SU-DHL-6 (cell line): ENCODE results near the gene LLGL2.

Source experiments
- H2AFZ ChIP-seq: fragments of 200-600 bp; sonication (generic); 2 replicates; pipeline ENCODE4 v1.6.1; 2014; ENCODE audit warnings: low read depth, mild to moderate bottlenecking, moderate library complexity, mixed read lengths, antibody characterized with exemption, low read length; ENCODE audit not compliant: severe bottlenecking
- H3F3A ChIP-seq: fragments of 200-600 bp; shearing (Covaris generic); 2 replicates; pipeline ENCODE4 v1.6.0; 2016; ENCODE audit warnings: antibody characterized with exemption, mild to moderate bottlenecking; ENCODE audit not compliant: insufficient read depth
- H3K27ac ChIP-seq: fragments of 200-600 bp; sonication (generic); 2 replicates; pipeline ENCODE4 v1.5.1; 2016; ENCODE audit warnings: low read depth, mild to moderate bottlenecking, low read length, moderate library complexity, mixed read lengths
- H3K27me3 ChIP-seq: fragments of 200-600 bp; sonication (generic), shearing (Covaris generic); 2 replicates; pipeline ENCODE4 v1.6.0; 2014; ENCODE audit warnings: mild to moderate bottlenecking, low read length
- H3K36me3 ChIP-seq: fragments of 200-600 bp; sonication (generic); 2 replicates; pipeline ENCODE4 v1.6.1; 2014; ENCODE audit warnings: mild to moderate bottlenecking, low read length, mixed read lengths
- H3K4me2 ChIP-seq: fragments of 300-600, 200-600 bp; shearing (Covaris generic), sonication (generic); 2 replicates; pipeline ENCODE4 v1.6.0; 2014; ENCODE audit warnings: low read length, low read depth, mild to moderate bottlenecking; ENCODE audit not compliant: poor library complexity, severe bottlenecking
- H3K4me3 ChIP-seq: fragments of 200-600 bp; sonication (generic); 2 replicates; pipeline ENCODE4 v1.5.1; 2014; ENCODE audit warnings: antibody characterized with exemption, low read length, mild to moderate bottlenecking, mixed read lengths; ENCODE audit not compliant: insufficient read depth, poor library complexity, severe bottlenecking
- H3K79me2 ChIP-seq: fragments of 200-600 bp; sonication (generic); 2 replicates; pipeline ENCODE4 v1.6.1; 2014; ENCODE audit warnings: mild to moderate bottlenecking, low read length, moderate library complexity; ENCODE audit not compliant: insufficient read depth
- H3K9ac ChIP-seq: fragments of 200-600 bp; sonication (generic); 2 replicates; pipeline ENCODE4 v1.7.0; 2014; ENCODE audit warnings: mild to moderate bottlenecking, low read length
- H3K9me2 ChIP-seq: fragments of 200-600 bp; sonication (generic); replicated peaks from 2 replicates; pipeline ENCODE4 v1.6.1; 2014; ENCODE audit warnings: low read length; ENCODE audit not compliant: insufficient read depth
- H3K9me3 ChIP-seq: fragments of 200-600 bp; sonication (generic); 2 replicates; pipeline ENCODE4 v1.6.1; 2014; ENCODE audit warnings: low read length, mixed read lengths; ENCODE audit not compliant: insufficient read depth
- H4K20me1 ChIP-seq: fragments of 200-600 bp; sonication (generic); 2 replicates; pipeline ENCODE4 v1.6.1; 2014; ENCODE audit warnings: low read depth, mild to moderate bottlenecking, antibody characterized with exemption, low read length, moderate library complexity, mixed read lengths
- EZH2phosphoT487 ChIP-seq: fragments of 200-600 bp; sonication (generic), shearing (Covaris generic); conservative IDR thresholded peaks from 2 replicates; pipeline ENCODE4 v1.6.1; 2018; ENCODE audit warnings: mild to moderate bottlenecking, antibody characterized with exemption, low read length, moderate library complexity, mixed read lengths
- TF ChIP-seq, protein P1 (sequence below): fragments of 200-600 bp; sonication (generic); IDR thresholded peaks from one replicate; pipeline ENCODE4 v1.5.1; 2017; ENCODE audit warnings: antibody characterized with exemption, mild to moderate bottlenecking, low read length, moderate library complexity; ENCODE audit not compliant: insufficient read depth, poor library complexity, severe bottlenecking

Gene LLGL2

DNA sequence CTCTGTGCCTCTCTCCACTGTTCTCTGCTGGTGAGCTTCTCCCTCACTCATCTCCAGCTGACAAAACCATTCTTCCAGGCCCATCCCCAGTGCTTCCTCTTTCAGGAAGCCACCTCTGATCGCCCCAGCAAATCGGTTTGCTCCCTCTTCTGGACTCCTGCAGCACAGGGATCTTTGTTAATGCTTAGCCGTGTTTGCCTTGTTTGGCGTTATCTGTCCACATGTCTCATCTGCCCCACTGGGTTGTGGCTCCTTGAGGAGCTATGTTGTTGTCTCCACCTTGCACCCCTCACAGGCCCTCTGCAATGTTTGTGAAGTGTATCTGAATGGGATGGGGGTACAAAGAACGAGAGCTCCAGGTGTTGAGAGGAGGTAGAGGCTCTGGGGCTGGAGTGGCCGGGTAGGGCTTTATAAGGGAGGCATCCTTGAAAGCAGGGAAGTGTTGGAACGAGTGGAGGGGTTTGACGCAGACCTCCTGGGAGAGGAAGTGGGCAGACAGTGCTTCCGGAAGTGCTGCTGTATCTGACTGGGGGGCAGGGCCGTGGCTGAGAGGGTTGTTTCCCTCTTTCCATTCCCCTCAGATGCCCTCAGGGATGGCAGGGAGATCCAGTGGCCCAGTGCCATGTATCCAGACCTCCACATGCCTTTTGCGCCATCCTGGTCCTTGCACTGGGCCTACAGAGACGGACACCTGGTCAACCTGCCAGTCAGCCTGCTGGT is 38.0 kb upstream of the LLGL2 start:
- Histone ChIP-seq H3K27me3 (no peaks in the 10 kb centered on the region), H3K4me3 (no peak overlapping the region), H3K9me3 (no peaks in the 10 kb centered on the region), H3K27ac (peak overlapping the region; percentile 50), H3F3A (peaks cover 4% of the 10 kb centered on the region; the same call in 1 of the 2 replicates), H3K79me2 (no peaks in the 10 kb centered on the region), H3K36me3 (no peaks in the 10 kb centered on the region), H4K20me1 (no peaks in the 10 kb centered on the region), H3K9ac (peak overlapping the region; percentile 11; the same call in 1 of the 2 replicates), H2AFZ (peak overlapping the region; percentile 83), H3K4me2 (peak overlapping the region; percentile 37), H3K9me2 (no peaks in the 10 kb centered on the region)
- TF ChIP-seq, protein P1, sequence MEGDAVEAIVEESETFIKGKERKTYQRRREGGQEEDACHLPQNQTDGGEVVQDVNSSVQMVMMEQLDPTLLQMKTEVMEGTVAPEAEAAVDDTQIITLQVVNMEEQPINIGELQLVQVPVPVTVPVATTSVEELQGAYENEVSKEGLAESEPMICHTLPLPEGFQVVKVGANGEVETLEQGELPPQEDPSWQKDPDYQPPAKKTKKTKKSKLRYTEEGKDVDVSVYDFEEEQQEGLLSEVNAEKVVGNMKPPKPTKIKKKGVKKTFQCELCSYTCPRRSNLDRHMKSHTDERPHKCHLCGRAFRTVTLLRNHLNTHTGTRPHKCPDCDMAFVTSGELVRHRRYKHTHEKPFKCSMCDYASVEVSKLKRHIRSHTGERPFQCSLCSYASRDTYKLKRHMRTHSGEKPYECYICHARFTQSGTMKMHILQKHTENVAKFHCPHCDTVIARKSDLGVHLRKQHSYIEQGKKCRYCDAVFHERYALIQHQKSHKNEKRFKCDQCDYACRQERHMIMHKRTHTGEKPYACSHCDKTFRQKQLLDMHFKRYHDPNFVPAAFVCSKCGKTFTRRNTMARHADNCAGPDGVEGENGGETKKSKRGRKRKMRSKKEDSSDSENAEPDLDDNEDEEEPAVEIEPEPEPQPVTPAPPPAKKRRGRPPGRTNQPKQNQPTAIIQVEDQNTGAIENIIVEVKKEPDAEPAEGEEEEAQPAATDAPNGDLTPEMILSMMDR, result no peak
- TF ChIP-seq EZH2phosphoT487, result no peak

DNA sequence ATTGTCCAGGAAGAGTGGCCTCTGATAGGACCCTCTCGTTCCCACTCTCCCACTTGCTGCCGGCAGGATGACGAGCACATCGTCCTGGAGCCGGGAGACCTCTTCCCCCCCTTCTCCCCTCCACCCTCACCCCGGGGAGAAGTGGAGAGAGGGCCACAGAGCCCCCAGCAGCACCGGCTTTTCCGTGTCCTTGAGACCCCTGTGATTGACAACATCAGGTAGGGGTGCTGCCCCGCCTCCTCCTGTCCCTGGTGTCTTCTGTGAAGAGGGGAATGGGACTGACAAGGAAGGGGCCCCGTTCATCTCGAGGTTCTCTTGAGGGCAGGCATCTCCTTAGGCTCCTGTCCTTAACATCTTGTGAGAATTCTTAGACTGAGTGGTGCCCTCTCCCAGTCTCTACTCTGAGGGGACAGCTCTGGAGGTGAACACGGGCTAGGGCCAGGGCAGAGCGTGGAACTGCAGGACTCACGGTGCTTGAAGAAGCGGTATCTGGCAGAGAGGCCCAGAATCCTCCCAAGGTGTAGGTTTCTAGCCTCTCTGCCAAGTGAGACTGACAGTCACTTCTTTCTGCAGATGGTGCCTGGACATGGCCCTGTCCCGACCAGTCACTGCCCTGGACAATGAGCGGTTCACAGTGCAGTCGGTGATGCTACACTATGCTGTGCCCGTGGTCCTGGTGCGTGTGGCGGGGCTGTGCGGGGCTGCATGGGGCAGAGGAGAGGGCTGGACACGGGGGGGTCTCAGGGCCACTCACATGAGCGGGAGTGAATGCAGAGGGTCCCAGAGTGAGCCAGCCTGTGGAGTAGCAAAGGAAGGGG is 36.6 kb upstream of the LLGL2 start:
- no peaks in the 10 kb centered on the region for H4K20me1 ChIP-seq
- TF ChIP-seq EZH2phosphoT487, result no peak
- TF ChIP-seq, protein P1, result no peak
- H3K4me2 ChIP-seq, result no peak overlapping the region
- H3K27ac ChIP-seq, result no peak overlapping the region
- H3K9me2 ChIP-seq, result no peaks in the 10 kb centered on the region
- no peak overlapping the region for H2AFZ ChIP-seq
- peaks cover 4% of the 10 kb centered on the region; the same call in 1 of the 2 replicates for H3F3A ChIP-seq
- no peaks in the 10 kb centered on the region for H3K27me3 ChIP-seq
- H3K4me3 ChIP-seq, result no peak overlapping the region
- H3K9ac ChIP-seq, result no peak overlapping the region
- H3K9me3 ChIP-seq, result no peaks in the 10 kb centered on the region
- H3K36me3 ChIP-seq, result no peaks in the 10 kb centered on the region
- no peaks in the 10 kb centered on the region for H3K79me2 ChIP-seq

DNA sequence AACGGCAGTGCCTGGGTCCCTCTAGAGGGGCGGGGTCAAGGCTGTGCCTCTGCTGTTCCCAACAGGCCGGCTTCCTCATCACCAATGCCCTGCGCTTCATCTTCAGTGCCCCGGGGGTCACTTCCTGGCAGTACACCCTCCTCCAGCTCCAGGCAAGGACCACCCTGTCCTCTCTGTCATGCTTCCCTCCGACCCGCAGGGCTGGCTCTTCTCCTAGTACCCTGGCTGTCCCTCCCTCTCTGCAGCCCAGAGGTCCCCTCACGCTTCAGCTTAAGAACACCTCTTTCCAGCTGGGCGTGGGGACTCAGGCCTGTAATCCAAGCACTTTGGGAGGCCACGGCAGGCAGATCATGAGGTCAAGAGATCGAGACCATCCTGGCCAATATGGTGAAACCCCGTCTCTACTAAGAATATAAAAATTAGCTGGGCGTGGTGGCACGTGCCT is 36.0 kb upstream of the LLGL2 start:
- H3K27ac ChIP-seq, result no peak overlapping the region
- no peak for TF ChIP-seq EZH2phosphoT487
- TF ChIP-seq, protein P1, result no peak

More for the DNA sequence above, 36.0 kb upstream of the LLGL2 start:
- Histone ChIP-seq H3K9me3 (no peaks in the 10 kb centered on the region), H3K36me3 (no peaks in the 10 kb centered on the region), H3K9me2 (no peaks in the 10 kb centered on the region), H2AFZ (no peak overlapping the region), H4K20me1 (no peaks in the 10 kb centered on the region), H3K27me3 (no peaks in the 10 kb centered on the region), H3K4me2 (no peak overlapping the region), H3F3A (peaks cover 4% of the 10 kb centered on the region; the same call in 1 of the 2 replicates), H3K79me2 (no peaks in the 10 kb centered on the region), H3K4me3 (no peak overlapping the region), H3K9ac (no peak overlapping the region)
